NCI-H146 treated with DMSO at 0.1 percent for 48 hours (cell line): Measurements from ENCODE around the gene APOE.
"Not testable (repeated sequence)": the region's sequence is repeated elsewhere in the genome, so short reads cannot be mapped to it uniquely, and the experiment has no call there.

Source experiments
- DNase-seq: peaks from one replicate; lab custom pipeline; 2025; ENCODE audit not compliant: unreplicated experiment; lab: John Stamatoyannopoulos, UW

The APOE gene

GRCh38 chr19:44883922-44884321 lies 21.7 kb upstream of the APOE start:
- DNase-seq, result no peak

GRCh38 chr19:44884566-44884965 lies 21.0 kb upstream of the APOE start:
- no peak for DNase-seq

- DNase-seq, result no peak
Observed at GRCh38 chr19:44886141-44886540, 19.5 kb upstream of the APOE start.

GRCh38 chr19:44887648-44888047 lies 17.9 kb upstream of the APOE start:
- DNase-seq, result no peak

GRCh38 chr19:44888335-44888734 lies 17.3 kb upstream of the APOE start:
- not testable (repeated sequence) for DNase-seq

GRCh38 chr19:44889830-44890365 lies 15.7 kb upstream of the APOE start:
- DNase-seq, result no peak

- DNase-seq, result peak; percentile 100
Observed at GRCh38 chr19:44890366-44891015, 15.1 kb upstream of the APOE start.

GRCh38 chr19:44891016-44891882 lies 14.3 kb upstream of the APOE start, which contains the start of gene TOMM40:
TOMM40 (plus strand) TSS chr19:44891254; CDS start chr19:44891416, 162 bp downstream.
- DNase-seq, result peak; percentile 100

- no peak for DNase-seq
Observed at GRCh38 chr19:44892932-44893331, 12.7 kb upstream of the APOE start.

- no peak for DNase-seq
Observed at GRCh38 chr19:44893332-44894051, 12.1 kb upstream of the APOE start.

GRCh38 chr19:44894052-44894400 lies 11.6 kb upstream of the APOE start:
- DNase-seq, result no peak

- no peak for DNase-seq
Observed at GRCh38 chr19:44894946-44895345, 10.7 kb upstream of the APOE start.

- DNase-seq, result no peak
Observed at GRCh38 chr19:44897835-44898234, 7.8 kb upstream of the APOE start.

GRCh38 chr19:44900328-44901244 lies 5.0 kb upstream of the APOE start:
- no peak for DNase-seq

GRCh38 chr19:44903216-44903601 lies 2.4 kb upstream of the APOE start:
- DNase-seq, result no peak

GRCh38 chr19:44903602-44904425 lies 1.8 kb upstream of the APOE start:
- DNase-seq, result peak; percentile 29

GRCh38 chr19:44904426-44904994 lies 1.1 kb upstream of the APOE start:
- no peak for DNase-seq

GRCh38 chr19:44907613-44908012 lies 2.0 kb downstream of the APOE start:
- DNase-seq, result no peak
